CD4-positive, alpha-beta T cell treated with Interleukin-15 for 1 hour (primary cell): Measurements from ENCODE around the gene RPS17.

ENCODE experiments used
- DNase-seq: peaks from one replicate; pipeline ENCODE4 v3.0.0-alpha.2; 2020

The RPS17 gene

DNA sequence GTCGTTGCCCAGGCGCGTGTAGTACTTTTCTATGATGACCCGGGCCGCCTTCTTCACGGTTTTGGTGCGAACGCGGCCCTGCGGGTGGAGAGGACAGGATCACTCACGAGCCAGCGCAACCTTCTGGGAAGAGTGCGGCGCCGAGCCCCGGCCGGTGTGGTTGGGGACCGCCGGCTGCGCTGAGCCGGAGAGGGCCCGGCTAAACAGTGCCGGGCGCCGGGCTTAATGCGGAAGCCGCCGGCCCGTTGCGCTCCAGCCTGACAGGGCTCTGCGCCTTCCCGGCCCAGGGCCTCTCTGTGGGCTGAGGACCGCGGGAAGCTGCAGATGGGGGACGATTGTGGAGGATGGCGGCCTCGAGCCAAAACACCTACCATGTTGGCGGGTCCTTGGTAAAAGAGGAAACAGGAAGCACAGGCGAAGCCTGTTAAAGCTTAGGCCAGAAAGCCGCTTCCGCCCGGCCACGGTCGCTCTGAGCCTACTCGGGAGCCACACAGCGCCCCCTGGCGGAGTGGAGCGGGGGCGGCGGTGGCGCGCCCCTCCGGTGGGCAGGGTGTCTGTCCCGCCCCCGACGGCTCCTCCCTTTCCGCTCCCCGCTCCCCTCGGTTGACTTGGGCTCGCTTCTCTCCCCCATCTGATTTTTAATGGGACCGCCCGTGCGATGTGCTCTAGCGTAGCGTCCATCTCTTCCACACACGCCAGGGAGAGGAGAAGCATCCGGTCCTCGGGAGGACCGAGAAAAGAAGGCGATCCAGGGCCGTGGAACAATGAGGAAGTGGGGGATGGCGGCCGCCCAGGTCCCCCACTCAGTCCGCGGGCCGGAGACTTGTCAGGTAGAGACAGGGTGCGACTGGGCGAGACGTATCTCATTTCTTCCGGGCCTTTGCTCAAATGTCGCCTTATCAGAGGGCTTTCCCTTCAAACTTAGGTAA lies at the start of gene RPS17:
Gene RPS17 (minus strand): TSS at position 403 of the 929 bp plus-strand sequence. CDS start 29 bp downstream, at position 374.
- DNase-seq = peak; percentile 97

DNA sequence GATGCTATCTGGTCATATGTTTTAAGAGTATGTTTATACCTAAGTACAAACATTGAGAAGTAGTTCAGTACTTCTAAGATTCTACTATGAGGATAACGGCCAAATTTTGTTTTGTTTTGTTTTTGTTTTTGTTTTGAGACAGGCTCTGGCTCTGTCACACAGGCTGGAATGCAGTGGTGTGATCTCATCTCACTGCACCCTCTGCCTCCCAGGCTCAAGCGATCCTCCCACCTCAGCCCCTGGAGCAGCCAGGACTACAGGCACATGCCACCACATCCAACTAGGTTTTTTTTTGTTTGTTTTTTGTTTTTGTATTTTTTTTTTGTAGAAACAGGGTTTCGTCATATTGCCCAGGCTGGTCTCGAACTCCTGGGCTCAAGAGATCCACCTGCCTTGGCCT lies 47.5 kb upstream of the RPS17 start:
- DNase-seq = no peak

DNA sequence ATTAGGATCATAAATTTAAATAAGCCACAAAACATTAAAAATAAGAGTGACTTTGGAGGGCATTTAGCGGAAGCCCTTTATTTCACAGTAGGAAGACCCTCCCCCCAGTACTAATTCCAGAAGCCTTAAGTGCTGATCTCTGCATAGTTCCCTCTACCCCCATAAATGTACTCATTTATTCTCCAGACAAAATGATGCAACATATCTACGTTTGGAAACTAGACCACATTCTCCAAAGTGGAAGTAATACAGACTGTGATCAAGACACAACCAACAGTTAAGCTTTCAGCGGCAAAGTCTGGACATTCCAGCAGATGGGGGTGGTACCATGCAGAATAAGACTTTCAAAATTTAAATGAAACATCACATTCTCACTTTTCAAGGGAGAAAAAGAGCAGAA lies 44.8 kb upstream of the RPS17 start:
- no peak for DNase-seq

DNA sequence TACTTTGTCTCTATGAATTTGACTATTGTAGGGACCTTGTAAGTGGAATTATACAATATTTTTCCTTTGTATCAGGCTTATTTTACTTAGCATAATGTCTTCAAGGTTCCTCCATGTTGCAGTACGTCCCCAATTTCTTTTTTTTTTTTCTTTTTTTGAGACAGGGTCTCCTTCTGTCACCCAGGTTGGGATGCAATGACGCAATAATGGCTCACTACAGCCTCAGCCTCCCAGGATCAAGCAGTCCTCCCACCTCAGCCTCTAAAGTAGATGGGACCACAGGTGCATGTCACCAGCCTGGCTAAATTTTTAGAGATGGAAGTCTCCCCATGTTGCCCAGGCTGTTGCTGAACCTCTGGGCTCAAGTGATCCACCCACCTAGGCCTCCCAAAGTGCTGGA lies 40.5 kb upstream of the RPS17 start:
- no peak for DNase-seq

GRCh38 chr15:82575335-82575734 lies 35.1 kb upstream of the RPS17 start:
- DNase-seq = no peak

DNA sequence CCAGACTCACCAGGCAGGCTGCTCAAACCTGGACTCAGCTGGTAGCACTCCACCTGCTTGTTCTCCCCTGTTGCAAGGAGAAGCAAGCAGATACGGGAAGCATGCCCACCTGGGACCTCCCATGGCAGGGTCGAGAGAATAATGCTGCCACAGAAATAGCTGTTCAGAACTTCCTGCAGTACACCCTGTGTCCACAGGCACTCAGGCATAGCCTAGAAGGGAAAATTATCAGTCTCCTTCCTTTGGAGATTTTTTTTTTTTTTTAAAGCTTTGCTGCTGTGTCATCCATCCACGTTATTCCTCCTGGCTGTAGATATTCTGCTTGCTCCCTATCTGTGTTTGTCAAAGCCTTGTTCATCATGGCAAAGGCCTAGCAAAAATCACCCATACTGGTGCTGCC lies 32.7 kb upstream of the RPS17 start:
- no peak for DNase-seq

- no peak for DNase-seq
These were observed 32.1 kb upstream of the RPS17 start for GRCh38 chr15:82572311-82572710.

- no peak for DNase-seq
These were observed 31.5 kb upstream of the RPS17 start for GRCh38 chr15:82571722-82572222.

GRCh38 chr15:82570721-82571508 lies 30.7 kb upstream of the RPS17 start:
- no peak for DNase-seq

- no peak for DNase-seq
These were observed 29.6 kb upstream of the RPS17 start for GRCh38 chr15:82569834-82570233.

- no peak for DNase-seq
These were observed 28.7 kb upstream of the RPS17 start for GRCh38 chr15:82568986-82569385.

- DNase-seq = no peak
These were observed 27.4 kb upstream of the RPS17 start for GRCh38 chr15:82567661-82568060.

- no peak for DNase-seq
These were observed 26.4 kb upstream of the RPS17 start for GRCh38 chr15:82566690-82567089.

DNA sequence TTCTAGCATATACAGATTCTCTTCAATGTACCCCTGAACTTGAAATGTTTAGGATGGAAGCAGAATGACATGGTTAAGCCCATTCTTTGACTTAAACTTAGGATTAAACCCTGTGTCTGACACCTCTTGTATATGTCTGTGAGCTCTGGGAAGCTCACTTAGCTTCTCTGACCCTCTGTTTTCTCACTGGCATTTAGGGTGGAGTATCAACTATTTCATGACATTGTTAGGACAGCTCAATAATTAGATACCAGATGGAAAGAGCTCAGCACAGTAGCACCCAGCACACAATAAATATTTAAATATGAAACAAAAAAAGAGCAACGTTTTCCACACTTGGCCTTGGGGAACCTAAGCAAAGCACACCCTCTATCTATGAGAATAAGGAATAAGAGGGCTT lies 18.2 kb upstream of the RPS17 start:
- DNase-seq = no peak

- no peak for DNase-seq
These were observed 16.2 kb upstream of the RPS17 start for GRCh38 chr15:82556315-82557035.

- DNase-seq = no peak
These were observed 14.6 kb upstream of the RPS17 start for GRCh38 chr15:82554849-82555248.

DNA sequence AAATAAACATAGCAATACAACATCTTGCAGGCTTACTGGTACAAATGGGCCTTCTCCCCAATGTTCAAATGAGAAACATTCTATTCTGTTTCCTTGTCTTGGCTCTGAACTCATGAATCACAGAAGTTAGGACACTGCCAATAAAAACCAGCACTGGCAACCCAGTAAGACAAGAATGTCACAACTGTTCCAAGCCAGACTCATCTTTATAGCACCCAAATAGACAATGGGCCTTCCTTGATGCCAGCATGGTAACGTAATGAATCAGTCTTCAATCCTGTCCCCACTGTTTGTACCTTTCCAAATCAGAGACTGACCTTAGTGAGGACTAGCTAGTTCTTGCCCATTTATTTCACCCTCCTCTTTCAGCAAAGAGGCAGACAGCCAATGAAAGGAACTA lies 14.1 kb upstream of the RPS17 start:
- no peak for DNase-seq

DNA sequence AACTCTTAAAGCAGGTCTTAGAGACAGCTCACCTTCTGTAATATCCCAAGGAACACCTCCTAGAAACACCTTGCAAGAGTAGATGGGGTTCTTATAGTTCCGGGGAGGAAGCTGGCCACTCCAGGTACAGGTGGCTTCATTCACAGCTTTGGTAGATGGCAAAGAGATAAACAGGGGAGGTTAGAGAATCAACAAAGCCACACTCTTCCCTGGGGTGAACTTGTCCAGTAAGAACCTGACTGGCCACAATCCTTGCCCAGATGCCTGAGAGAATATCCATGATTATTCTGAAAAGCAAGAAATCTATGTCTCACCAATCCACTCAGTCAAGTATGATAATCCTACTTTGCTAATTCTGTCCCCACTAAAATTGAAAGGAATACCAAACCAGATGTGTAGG lies 13.6 kb upstream of the RPS17 start:
- no peak for DNase-seq

- no peak for DNase-seq
These were observed 12.6 kb upstream of the RPS17 start for GRCh38 chr15:82552861-82553260.

DNA sequence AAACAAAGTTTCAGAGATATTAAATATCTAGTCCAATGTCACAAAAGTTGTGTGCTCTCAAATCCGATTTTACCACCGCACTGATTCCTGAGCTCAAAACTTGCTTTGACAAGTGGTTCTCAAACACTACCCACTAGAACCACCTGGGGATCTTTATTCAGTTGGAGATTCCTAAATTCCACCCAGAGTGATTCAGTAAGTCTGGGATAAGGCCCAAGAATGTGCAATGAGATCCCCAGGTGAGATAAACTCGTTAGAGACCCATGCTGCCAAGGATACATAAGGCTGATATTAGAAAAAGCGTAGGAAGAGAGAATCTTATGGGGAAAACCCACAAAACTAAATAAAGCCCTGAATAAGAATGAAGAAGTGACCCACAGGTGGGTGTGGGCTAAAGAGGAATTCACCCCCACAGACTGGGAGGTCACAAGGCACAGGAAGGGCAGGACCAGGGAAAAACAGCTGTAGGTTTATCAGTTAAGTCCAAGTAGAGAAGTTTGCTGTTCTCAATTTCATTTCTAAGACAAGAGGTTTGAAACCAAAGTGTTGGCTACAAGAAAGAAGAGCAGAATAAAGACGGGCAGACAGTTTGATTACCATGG lies 11.5 kb upstream of the RPS17 start:
- DNase-seq = no peak

GRCh38 chr15:82549199-82549665 lies 9.0 kb upstream of the RPS17 start:
- no peak for DNase-seq

DNA sequence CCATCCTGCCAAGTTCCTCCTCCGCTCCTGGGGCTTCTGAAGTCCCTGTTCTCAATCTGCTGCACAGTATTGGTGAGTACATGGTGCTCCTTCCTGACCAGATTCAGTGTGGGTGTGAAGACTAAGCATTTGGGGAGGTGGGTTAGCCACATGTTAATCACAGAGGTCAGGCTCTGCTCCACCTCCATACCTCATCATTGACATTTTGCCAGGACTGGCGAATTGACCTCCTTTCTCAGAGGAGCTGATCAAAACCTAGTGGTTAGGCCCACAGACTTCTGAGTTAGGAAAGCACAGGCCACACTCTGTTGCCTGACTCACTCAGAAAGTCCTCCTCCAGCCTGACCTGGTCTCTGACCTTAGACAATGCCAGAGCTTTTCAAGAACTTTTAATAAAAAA lies 8.4 kb upstream of the RPS17 start:
- no peak for DNase-seq

- DNase-seq = no peak
These were observed 5.2 kb upstream of the RPS17 start for GRCh38 chr15:82545478-82545877.
